ENCODE measurements around the gene STK26.
"Not testable (repeated sequence)": the region's sequence is repeated elsewhere in the genome, so short reads cannot be mapped to it uniquely, and the experiment has no call there.

STK26 gene

GRCh38 chrX:132094164-132094563, 71.1 kb downstream of the STK26 start:
- no peak for DNase-seq (ENCODE audit: low read depth in 2 of 2)

GRCh38 chrX:132098704-132099103, 75.6 kb downstream of the STK26 start:
- not testable (repeated sequence) for DNase-seq (ENCODE audit: low read depth in 2 of 2)

- DNase-seq (ENCODE audit: low read depth in 2 of 2): no peak
These were observed 78.1 kb downstream of the STK26 start for GRCh38 chrX:132101206-132101605.

GRCh38 chrX:132101799-132102198, 78.7 kb downstream of the STK26 start:
- DNase-seq (ENCODE audit: low read depth in 2 of 2): no peak

GRCh38 chrX:132107291-132107690, 84.2 kb downstream of the STK26 start:
- DNase-seq (ENCODE audit: low read depth in 2 of 2): no peak

- no peak for DNase-seq (ENCODE audit: low read depth in 2 of 2)
These were observed 91.5 kb downstream of the STK26 start for GRCh38 chrX:132114607-132115006.

- DNase-seq (ENCODE audit: low read depth in 2 of 2): no peak
These were observed 92.7 kb downstream of the STK26 start for GRCh38 chrX:132115792-132116191.

GRCh38 chrX:132118358-132118757, 95.3 kb downstream of the STK26 start:
- no peak for DNase-seq (ENCODE audit: low read depth in 2 of 2)

- DNase-seq (ENCODE audit: low read depth in 2 of 2): no peak
These were observed 96.2 kb downstream of the STK26 start for GRCh38 chrX:132119283-132119682.

GRCh38 chrX:132119821-132120515, 96.9 kb downstream of the STK26 start:
- no peak for DNase-seq (ENCODE audit: low read depth in 2 of 2)

- no peak for DNase-seq (ENCODE audit: low read depth in 2 of 2)
These were observed 97.8 kb downstream of the STK26 start for GRCh38 chrX:132120913-132121312.
